ENCODE measurements around the gene DYNLT2B. TPM values are rescaled to one million over a fixed set of nuclear protein-coding genes. Genes with fewer than 3 reads are reported as not detected.
A peak's percentile ranks its signal among the peaks of the same experiment; 100 is the strongest.

Gene DYNLT2B
- total and polyA plus RNA-seq, 3 donors from 2014 or later: 19.4 to 59.7 (median 29.1) TPM

DNA sequence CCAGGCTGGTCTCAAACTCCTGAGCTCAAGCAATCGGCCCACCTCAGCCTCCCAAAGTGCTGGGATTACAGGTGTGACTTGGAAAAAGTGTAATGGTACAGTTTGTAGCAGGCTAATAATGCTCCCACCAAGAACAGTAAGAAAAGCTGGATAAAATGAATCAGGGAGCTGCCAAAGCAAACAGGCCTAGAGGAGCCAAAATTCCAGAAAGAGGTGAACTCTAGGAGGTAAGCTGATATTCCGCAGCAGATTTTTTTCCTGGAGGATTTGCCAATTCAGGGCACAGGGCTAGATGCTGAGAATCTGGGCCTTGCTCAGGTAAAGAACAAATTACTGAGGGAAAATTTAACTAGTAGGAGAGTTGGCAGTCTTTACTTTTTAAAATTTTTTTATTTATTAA, 19.5 kb downstream of the DYNLT2B start:
- Histone ChIP-seq H3K4me3 (no peak overlapping the region), H3K27ac (no peak overlapping the region), H3K9me3 (no peaks in the 10 kb centered on the region), H3K4me1 (no peaks in the 10 kb centered on the region), H3K27me3 (no peaks in the 10 kb centered on the region), H3K36me3 (ENCODE audit: low read depth, missing control alignments) (no peaks in the 10 kb centered on the region)
- no peak for TF ChIP-seq POLR2A (IDR thresholded peaks at IDR 0.05)
- TF ChIP-seq, protein P1, sequence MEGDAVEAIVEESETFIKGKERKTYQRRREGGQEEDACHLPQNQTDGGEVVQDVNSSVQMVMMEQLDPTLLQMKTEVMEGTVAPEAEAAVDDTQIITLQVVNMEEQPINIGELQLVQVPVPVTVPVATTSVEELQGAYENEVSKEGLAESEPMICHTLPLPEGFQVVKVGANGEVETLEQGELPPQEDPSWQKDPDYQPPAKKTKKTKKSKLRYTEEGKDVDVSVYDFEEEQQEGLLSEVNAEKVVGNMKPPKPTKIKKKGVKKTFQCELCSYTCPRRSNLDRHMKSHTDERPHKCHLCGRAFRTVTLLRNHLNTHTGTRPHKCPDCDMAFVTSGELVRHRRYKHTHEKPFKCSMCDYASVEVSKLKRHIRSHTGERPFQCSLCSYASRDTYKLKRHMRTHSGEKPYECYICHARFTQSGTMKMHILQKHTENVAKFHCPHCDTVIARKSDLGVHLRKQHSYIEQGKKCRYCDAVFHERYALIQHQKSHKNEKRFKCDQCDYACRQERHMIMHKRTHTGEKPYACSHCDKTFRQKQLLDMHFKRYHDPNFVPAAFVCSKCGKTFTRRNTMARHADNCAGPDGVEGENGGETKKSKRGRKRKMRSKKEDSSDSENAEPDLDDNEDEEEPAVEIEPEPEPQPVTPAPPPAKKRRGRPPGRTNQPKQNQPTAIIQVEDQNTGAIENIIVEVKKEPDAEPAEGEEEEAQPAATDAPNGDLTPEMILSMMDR (IDR thresholded peaks at IDR 0.05): no peak
- intact Hi-C loops (cut with DNase I; ENCODE audit: low total_unique reads): no loop called here
- no peak for DNase-seq
- 68 to 74% methylated on average over 2 of the region's 2 CpGs for WGBS, 2 donors

DNA sequence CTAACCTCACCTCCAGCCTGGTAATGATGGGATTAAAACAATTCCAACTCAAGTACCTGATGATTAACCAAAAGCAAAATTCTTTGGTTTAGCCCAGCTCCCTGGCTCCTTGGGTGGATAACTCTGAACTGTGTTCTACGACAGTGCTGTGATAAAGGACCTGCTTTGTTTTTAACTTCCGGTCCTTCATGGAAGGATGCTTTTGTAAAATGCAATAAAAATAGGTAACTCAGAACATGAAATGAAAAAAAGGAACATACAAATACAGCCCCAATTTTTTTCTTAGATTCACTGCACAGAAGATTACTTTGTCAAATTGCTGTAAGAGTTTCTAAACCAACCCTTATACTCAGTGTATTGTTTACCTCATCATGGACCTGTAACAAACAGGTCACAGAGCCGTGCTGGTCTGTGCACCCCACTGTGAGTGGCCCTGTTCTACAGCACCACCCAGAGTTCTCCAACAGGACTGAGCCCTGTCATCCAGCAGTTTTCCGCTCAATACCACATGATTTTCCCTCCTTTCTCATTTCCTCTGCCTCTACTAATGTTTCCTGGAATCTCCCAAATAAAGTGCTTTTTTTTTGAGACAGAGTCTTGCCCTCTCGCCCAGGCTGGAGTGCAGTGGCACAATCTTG, 25.6 kb downstream of the DYNLT2B start:
- intact Hi-C loops (cut with DNase I; ENCODE audit: low total_unique reads): no loop called here
- H3K27ac ChIP-seq: no peak overlapping the region
- no peaks in the 10 kb centered on the region for H3K36me3 ChIP-seq (ENCODE audit: low read depth, missing control alignments)
- no peaks in the 10 kb centered on the region for H3K27me3 ChIP-seq
- TF ChIP-seq, protein P1 (IDR thresholded peaks at IDR 0.05): no peak
- TF ChIP-seq POLR2A (IDR thresholded peaks at IDR 0.05): no peak
- H3K4me1 ChIP-seq: no peaks in the 10 kb centered on the region
- H3K4me3 ChIP-seq: no peak overlapping the region
- DNase-seq: no peak
- H3K9me3 ChIP-seq: no peaks in the 10 kb centered on the region
- 80 to 81% methylated on average over 5 of the region's 5 CpGs for WGBS, 2 donors

DNA sequence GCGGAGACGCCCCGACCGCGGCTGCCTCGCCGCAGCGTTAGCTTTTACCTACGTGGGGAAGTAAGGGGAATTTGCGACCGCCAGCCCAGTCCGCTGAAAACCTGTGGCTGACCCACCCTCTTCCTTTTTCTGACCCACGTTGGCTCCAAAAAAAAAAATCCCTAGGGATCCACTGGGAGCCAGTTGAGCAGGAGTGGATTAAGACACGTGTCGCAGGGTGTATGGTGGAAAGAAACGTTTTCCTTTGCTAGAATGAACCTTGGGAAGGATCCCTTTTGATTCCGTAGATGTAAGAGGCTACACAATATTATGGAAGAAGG, 29.9 kb downstream of the DYNLT2B start:
- Histone ChIP-seq H3K4me3 (peak overlapping the region; percentile 84 to 89), H3K9me3 (no peaks in the 10 kb centered on the region), H3K27ac (peak overlapping the region; percentile 89 to 92), H3K36me3 (ENCODE audit: low read depth, missing control alignments) (no peaks in the 10 kb centered on the region), H3K27me3 (no peaks in the 10 kb centered on the region), H3K4me1 (peaks cover 32% of the 10 kb centered on the region)
- intact Hi-C loops (cut with DNase I; ENCODE audit: low total_unique reads): no loop called here
- TF ChIP-seq, protein P1 (IDR thresholded peaks at IDR 0.05): no peak
- no peak for TF ChIP-seq POLR2A (IDR thresholded peaks at IDR 0.05)
- DNase-seq: no peak
- WGBS, 2 donors: 0% methylated on average over 17 of the region's 17 CpGs

DNA sequence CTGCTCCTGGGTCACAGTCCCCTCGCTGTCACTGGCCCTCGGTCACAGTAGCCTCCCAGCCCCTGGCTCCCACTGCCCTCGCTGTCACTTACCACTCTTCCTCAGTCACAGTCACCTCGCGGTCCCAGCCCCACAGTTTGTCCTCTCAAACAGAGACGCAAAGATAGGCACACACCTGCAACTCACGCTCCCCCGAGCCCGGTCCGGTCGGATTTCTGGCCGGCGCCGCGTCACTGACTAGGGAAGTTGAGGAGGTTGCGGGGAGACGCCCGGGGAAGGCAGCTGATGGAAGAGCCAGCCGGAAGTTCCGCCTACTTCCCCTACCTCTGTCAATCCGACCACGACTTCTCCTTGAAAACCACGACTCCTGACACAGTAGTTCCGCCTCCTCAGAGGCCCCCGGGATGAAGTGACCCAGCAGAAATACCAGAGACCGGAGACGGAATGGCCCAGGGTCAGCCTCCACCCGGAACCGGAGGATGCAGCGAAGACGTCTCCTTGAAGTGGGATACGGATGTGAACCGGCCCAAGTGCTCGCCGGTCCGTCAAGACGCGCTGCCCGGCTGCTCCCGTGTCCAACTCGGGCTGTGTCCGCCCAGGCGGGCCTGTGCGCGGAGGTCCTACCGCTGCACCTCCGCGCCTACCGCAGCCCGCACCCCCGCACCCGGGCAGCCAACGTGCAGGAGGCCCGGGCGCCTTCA, 30.4 kb downstream of the DYNLT2B start, which contains the start of gene PCYT1A:
Gene PCYT1A, minus strand, starts transcription at position 287 of the 701 bp plus-strand sequence. CDS start 17,195 bp downstream, outside the sequence.
- H3K9me3 ChIP-seq: no peaks in the 10 kb centered on the region
- intact Hi-C loops (cut with DNase I; ENCODE audit: low total_unique reads): no loop called here

More for the DNA sequence above, 30.4 kb downstream of the DYNLT2B start, which contains the start of gene PCYT1A:
- peak within 1 kb of the TSS; percentile 89 to 92 for H3K27ac ChIP-seq
- peak within 1 kb of the TSS; percentile 84 to 89 for H3K4me3 ChIP-seq
- H3K36me3 ChIP-seq (ENCODE audit: low read depth, missing control alignments): no peaks in the 10 kb centered on the region
- DNase-seq: peak; percentile 97
- peaks cover 32% of the 10 kb centered on the region for H3K4me1 ChIP-seq
- TF ChIP-seq POLR2A (IDR thresholded peaks at IDR 0.05): no peak
- TF ChIP-seq, protein P1 (IDR thresholded peaks at IDR 0.05): peak in 1 of 3 experiments; percentile 2
- 0% methylated on average over 22 to 55 of the region's 55 CpGs for WGBS, 2 donors
- no peaks in the 10 kb centered on the region for H3K27me3 ChIP-seq

Measured in testis (tissue), 3 donors.